Astrocyte of the hippocampus (primary cell): ENCODE results near the gene ZFYVE9.
A peak's percentile ranks its signal among the peaks of the same experiment; 100 is the strongest.

Experiments
- DNase-seq: peaks from one replicate; pipeline ENCODE4 v3.0.0; 2011; ENCODE audit warnings: low read depth, low spot score

ZFYVE9 gene

DNA sequence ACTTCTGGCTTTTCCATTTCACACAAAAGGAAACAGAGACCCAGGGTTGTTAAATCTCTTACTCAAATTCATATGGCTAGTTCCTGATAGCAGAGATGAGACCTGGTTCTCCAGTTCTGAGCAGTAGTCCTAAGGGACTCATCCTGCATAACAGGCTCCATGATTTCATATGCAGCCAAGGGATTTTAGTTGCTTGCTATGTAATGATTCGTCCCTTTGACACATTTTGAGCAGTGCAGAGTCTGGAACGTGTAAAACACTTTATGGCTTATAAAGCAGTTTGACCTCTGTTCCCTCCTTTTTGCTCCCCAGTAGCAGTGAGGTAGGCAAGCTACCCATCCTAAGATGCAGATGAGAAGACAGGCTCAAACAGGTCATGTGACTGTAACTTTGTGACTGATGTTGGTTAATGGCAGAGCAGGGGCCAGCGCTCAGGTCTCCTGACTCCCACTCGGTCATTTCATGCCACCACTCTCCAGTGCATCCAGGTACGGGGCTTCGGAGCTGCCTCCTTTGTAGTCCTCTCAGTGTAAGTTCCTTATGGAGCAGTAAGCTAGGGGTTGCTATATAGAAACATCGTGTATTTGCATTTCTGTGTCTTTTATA lies 199.9 kb downstream of the ZFYVE9 start:
- no peak for DNase-seq

DNA sequence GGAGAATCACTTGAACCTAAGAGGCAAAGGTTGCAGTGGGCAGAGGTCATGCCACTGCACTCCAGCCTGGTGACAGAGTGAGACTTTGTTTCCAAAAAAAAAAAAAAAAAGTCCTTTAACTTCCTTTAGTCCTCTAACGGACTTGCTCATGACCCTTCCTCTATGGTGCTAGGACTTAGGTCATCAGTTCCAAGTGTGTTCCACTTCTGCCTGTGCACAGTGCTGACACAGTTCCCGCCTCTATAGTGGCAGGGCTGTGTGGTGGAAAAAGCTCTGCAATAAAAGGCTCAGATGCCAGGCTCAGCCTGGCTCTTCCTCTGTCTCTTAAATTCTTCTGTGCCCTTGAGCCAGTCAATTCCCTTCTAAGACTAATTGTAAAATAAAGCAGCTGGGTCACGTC lies 202.1 kb downstream of the ZFYVE9 start:
- DNase-seq, result no peak

DNA sequence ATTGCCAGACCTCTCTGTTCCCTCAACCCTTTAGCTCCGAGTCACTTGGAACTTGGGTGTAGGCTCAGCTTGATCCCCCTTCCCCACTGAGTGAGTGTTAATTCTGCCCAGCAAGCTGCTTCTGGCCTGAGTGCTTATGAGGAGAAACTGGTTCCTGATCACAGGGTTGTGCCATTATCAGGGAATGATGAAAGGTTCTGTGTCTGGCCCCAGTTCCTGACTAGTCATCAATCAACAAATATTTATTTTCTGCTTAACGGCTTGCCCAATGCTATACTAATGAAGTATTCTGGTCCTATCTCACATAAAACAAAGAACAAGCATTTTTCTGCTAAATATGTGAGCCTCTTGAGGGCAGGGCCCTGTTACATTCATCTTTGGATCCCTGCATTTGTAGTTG lies 203.4 kb downstream of the ZFYVE9 start:
- no peak for DNase-seq

DNA sequence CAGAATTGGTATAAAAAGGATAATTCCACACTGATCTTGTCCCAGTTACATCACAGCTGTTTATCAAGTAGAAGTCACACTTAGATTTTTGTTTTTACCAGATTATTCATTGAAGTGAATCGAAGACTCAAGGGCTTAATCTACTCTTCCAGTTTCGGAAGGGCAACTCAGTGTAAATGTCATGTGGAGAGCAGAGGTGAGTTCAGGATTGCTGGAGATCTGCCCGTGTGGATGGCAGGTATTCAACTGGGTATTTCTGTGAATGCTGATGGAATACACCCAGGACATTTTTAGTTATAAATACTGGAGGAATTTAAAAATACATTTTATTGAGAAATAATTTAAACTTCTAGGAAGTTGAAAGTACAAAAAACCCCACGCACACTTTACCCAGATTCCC lies 204.8 kb downstream of the ZFYVE9 start:
- no peak for DNase-seq

DNA sequence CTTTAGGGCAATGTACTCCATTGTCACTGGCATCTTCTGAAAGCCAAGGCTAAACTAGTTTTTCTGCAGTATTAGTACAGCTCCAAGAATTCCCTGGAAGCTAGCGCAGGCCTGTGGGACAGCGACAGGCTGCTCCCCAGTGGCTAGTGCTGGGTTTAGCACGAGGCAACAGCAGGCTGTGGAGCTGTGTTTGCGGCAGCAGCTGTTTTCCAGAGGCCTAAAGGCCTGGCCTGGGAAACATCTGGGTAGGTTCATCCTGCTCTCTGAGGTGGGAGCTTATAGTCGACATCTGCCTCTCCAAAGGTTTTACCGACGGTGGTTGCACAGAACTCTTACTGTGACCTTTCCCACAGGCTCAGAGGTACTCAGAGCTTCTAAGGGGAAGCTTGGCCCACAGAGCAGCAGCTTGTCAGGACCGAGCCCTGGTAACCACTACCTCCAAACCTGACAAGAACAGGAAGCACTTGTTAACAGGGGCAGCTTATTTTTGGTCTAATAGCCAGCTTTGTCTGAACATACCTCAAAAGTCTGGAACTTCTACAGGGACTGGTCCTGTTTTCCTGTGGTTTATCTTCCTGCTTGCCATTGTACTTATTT lies 206.9 kb downstream of the ZFYVE9 start:
- DNase-seq, result peak; percentile 66

DNA sequence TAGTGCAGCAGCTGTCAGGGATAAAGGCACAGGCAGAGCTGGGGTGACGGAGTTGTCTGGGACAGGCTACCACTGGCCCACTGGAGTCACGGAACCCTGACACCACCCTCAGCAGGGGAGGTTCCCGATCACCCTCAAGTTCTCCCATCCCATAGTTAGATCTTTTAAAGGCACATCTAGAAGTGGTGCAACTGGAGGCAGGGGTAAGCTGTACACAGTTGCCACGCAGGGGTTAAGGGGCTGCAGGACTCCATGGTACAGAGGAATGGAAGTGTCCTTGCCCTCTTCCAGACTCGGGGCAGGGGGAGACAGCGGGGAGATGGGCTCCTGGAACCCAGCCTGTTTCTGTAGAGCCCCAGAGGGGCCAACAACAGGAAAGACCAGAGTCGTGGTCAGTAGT lies 210.8 kb downstream of the ZFYVE9 start:
- no peak for DNase-seq

DNA sequence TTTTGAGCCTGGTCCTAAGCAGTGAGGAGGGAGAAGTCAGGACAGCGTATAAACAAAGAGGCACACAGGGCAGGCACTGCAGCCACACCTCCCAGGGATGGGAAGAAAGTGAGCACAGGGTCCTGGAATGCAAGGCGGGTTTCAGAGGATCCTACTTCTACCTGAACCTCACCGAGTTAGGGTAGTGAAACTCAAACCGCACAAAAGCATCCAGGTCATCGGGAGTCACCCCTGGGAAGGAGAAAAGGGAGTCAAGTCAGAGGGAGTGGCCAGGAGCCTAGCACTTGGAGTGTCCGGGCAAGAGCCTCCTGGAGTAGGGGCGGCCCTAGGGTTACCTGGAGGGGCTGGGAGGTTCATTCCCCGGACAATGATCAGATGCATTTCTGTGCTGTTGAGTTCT lies 213.5 kb downstream of the ZFYVE9 start:
- no peak for DNase-seq

DNA sequence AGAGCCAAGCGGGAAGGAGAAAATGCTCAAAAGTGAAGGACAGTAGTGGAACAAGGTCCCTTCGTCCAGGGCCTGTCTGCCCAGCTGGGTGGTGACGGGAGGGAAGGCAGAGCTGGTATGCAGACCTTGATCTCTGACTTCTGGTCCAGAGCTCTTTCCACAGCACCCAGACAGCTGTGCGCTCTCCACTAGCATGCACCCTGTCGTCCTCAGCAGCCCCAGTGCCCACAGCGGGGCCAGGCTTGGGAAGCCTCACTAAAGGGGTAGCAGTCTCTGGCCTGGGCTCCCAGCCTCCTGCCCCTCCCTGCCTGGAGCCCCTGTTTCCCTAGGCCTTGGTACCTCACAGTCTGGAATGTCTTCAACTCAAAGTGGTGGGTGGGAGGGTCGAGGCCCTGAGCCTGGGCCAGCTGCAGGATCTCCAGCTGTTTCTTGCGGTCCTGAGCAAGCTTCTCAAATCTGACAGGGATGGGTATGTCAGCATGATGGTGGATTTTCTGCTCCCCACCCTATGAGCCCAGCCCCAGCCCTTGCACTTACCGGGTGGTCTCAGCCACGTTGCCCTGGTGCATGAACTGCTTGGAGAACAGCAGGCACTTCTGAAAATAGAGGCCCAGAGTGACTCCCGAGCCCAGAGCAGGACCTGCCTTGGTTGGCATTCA lies 214.1 kb downstream of the ZFYVE9 start:
- no peak for DNase-seq

DNA sequence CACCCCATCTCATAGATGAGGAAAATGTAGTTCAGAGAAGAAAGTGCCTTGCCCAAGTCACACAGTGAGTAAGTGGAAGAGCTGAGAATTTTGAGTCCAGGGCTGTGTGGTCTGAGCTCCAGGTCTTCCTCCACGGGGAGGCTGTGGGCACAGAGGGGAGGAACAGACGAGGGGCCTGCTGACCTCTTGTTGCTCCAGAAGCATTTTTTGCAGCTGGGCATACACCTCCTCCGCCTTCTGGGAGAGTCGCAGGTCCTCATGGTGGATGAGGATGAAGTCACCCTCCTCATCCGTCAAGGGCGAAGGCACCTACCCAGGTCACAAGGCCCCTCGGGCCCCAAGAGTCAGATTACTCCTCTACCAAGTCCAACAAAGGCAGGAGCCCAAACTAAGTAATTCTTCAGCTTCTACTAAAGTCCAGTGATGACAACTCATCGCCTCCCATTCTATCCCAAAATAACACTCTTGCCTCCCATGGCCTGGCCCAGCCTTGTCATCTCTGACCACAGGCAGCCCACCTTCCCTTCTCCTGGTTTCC lies 215.0 kb downstream of the ZFYVE9 start:
- no peak for DNase-seq

DNA sequence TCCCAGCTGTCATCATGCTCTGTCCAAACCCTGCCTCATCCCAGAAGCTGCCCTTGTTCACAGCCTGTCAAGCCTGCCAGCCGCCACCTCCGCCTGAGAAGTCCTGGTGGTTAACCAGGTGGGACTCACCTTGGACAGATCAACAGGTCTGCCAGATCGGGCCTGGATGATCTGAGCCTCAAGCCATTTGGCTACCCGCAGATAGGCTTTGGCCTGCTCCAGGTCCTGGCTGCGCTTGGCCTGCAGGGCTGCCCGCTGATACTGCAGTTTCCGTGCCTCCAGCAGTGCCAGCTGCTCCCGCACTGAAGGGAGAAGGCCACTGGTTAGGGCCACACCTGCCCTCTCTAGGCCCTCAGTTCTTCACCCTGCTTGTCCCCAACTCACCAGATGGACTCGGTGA lies 215.5 kb downstream of the ZFYVE9 start:
- no peak for DNase-seq

DNA sequence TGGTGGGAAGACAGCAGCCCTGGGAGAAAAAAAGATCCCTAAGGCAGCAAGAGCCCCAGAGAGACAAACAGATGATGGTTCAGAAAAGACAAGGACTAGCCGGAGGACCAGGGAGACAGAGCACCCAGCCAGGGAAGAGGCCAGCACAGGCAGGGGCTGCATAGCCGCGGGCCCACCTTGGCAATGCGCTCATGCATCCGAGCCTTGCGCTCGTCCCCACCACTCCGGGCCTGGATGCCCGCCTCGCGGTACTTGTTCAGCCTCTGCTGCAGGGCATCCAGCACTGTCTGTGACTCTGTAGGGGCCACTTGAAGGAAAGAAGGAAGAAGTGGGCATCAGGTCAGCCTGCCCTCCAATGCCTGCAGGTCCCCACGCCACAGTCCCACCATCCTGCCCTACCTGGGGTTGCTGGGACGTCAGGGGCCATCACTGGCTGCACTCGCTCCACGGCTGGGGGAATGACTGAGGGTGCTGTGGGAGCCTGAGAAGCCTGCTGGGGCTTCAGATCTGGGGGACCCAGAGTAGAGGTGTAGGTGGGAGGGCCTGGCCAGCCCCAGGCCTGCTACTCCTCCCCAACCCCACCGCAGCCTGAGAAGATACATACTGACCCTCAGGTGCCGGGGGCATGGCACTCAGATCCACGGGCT lies 217.1 kb downstream of the ZFYVE9 start:
- DNase-seq, result no peak

DNA sequence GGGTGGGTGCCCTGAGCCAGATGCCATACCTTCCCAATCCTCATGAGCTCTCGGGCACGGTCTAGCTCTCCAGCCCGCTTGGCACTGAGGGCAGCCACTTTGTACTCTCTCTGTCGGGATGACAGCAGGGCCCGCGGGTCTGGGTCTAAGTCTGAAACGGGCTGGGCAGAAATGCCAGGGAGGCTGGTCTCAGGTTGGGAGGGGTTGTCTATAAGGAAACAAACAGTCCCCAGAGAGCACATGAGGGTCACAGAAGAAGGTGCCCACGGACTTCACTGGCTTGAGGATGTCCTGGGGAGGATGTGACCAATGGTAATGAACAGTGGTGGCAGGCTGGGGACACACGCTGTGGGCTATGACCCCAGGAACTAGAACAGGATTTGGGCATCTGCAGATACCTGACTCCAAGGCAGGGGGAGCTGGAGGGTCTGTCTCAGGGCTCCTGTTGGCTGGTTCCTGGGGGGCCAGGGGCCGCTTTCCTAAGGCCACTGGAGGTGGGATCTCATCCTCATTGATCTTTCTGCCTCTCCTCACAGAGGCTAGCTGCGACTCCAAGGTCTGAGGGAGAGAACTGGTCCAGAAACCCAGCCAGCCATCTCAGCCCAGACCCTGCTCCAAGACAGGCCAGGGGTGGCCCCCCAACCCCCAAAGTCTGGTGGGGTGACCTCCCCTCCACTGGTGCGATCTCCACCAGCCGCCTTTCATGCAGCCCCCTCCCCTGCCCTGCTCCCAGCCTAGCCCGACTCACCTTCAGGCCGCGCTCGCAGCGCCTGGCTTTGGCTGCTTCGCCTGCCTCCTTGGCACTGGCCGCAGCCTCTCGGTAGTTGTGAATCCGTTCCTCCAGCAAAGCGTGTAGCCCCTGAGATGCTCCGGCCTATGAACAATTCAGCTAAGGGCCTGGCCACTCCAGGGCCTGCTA lies 218.0 kb downstream of the ZFYVE9 start:
- DNase-seq, result no peak

DNA sequence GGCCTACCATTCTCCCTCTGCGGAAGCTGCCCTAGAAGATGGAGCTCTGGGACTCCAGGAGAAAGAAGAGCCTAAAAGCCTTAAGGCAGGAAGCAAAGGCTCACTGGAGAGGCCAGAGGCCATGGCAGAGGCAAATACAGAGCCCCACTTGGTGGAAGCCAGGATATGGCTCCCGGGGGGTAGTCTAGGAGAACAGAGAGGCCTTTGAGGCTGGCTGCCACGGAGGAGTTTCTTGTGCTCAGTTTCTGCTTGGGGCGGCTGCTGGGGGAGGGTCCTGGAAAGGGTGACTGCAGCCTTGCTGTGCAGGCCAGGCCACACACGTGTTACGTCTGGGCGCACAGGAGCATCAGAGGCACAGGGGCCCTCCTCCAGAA lies 218.7 kb downstream of the ZFYVE9 start:
- no peak for DNase-seq

DNA sequence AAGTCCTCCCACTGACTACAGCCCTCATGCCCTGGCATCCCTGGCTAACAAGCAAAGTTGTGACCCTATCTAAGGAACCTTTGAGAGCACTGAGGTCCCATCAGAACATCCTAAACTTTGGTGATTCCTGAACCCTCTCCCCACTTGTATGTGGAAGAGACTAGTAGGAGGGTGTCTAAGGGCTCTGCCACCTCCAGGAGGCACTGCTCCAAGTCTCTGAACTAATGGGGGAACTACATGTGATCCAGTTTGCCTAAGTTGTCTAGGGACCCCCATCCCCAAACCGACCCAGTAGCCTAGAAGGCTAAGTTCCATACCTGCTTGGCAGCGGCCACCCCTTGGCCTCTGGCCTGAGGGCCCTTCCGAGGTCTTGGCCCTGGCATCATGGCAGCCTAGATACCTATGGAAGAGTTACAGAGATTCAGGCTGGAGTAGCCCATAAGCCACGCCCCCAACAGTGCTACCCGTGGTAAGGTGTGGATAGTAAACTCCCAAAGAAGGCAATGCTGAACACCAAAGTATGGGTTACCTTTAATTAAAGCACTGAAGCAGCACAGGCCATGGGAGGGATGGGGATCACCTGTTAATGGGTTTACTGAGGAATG lies 222.4 kb downstream of the ZFYVE9 start:
- DNase-seq, result no peak

DNA sequence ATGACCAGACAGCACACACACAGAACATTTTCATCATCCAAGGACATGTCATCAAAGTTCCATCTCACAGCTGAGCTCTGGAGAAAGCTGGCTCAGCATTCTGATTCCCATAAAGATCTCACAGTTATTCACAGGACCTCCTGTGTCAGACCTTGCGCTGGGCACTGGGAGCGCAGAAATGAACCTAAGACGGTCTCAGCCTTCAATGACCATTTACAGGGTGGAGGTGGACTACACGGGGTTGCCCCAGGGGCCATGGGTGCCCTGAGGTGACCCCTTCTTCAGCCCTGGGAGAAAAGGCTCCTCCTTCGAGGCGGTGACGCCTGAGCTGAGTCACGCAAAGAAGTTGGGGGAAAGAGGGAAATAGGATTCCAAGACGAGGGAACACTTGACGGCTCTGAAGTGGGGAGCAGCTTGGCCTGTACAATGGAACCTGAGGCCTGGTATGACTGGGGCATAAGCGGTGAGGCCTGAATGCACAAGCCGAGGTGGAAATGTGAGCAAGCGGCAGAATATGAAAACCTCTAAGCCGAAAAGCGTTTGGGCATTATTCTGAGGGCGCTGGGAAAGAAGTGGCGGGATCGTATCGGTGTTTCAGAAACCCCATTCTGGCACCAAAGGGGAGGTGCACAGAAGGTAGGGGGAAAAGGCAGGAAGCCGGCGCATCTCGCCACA lies 223.3 kb downstream of the ZFYVE9 start:
- peak; percentile 77 for DNase-seq

DNA sequence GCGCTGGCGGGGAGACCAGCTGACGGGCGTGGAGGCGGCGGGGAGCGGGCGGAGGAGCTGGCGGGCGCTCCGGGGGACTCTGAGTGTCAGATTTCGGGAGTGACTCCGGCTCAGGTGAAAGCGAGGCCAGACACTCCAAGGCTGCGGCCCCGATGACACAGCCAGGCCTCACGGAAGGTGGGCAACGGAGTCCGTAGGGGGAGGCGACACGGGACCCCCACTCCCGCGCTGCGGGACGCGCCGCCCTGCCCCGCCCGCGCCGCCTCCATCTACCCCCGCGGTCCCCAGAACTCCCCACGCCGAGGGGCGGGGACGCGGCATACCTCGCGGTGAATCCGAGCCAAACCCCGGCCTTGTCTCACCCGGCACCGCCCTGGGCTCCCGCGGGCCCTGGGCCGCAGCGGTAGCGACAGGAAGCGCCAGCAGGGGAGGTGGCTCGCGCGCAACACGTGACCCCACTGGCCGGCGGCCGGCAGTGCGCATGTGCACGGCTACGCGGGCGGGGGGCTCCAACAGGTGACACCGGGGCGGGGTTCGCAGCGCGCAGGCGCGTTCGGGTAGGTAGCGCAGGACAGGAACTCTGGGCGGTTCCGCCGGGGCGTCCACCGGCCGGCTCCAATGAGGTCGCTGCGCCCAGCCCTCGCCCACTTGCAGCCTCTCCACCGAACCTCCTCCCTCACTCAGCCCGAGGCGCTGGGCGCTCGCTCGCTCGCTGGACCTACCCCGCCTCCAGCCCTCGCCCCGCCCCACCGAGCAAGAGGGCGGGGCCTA lies 224.0 kb downstream of the ZFYVE9 start, which contains the start of gene CC2D1B:
TSS of gene CC2D1B (minus strand) at position 460 of the 771 bp plus-strand sequence. CDS start 1,585 bp downstream, outside the sequence.
- peak; percentile 99 for DNase-seq

DNA sequence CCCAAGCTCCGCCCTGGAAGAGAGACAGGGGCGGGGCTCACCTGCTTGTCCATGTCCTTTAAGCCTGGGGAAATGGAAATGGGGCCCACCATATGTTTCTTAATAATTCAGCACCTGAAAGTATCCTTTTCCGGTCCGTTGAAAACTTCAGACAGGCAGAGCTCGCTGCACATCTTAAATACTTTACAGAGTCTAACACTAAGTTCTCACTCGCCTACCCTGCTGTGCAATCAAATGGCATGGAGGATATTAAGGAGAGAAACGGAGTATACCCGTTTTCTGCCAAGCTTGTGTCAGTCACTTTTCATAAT lies 224.6 kb downstream of the ZFYVE9 start:
- DNase-seq, result no peak

DNA sequence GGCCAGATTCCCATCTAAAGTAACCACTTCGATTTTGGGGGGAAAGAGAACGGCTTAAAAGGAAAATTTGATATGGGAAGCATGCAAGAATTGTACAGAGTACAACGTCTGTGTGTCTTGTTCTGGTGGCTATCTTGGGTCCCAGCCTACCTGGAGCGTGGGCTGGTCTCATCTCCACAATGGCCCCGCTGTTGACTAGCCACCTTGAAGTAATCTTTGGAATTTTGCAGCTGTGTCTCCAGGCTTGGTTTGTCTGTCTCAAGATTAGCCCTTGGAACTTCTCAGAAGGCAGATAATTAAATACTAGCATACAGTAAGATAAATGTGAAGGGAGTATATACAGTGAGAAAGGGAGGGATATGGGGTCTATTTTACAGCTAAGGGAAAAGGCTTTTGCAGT lies 225.4 kb downstream of the ZFYVE9 start:
- no peak for DNase-seq

DNA sequence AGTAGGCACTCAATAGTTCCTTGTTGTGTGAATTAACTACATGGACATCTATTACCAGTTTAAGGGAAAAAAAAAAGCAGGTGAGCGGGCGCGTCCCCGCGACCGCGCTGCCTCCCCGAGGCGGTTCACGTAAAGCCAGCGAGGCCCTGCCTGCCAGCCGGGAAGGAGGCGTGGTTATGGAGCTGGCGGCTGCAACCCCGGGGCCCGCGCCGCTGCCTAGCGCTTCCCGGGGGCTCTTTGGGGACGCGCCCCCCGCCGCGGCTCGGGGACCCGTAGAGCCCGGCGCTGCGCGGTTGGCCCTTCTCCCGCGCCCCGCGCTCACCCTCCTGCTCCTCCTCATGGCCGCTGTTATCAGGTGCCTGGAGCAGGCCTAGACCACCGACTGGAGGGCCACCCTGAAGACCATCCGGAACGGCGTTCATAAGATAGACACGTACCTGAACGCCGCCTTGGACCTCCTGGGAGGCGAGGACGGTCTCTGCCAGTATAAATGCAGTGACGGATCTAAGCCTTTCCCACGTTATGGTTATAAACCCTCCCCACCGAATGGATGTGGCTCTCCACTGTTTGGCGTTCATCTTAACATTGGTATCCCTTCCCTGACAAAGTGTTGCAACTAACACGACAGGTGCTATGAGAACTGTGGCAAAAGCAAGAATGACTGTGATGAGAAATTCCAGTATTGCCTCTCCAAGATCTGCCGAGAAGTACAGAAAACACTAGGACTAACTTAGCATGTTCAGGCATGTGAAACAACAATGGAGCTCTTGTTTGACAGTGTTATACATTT lies 226.7 kb downstream of the ZFYVE9 start:
- DNase-seq, result peak; percentile 76
